WTC11 (cell line): ENCODE data around the gene FGF12.

Source experiments
- ATF3 ChIP-seq: sonication (generic); formaldehyde crosslinking; conservative IDR thresholded peaks from 2 replicates; pipeline ENCODE4 v1.8.1; 2022; ENCODE audit warnings: mild to moderate bottlenecking, missing genetic modification reagents
- CBFB ChIP-seq: sonication (generic); formaldehyde crosslinking; IDR thresholded peaks from 2 replicates; pipeline ENCODE4 v1.8.1; 2022; ENCODE audit warnings: mild to moderate bottlenecking, low read depth, missing genetic modification reagents
- CREB1 ChIP-seq: sonication (generic); formaldehyde crosslinking; IDR thresholded peaks from 2 replicates; pipeline ENCODE4 v1.8.0; 2023; ENCODE audit warnings: mild to moderate bottlenecking, missing genetic modification reagents
- CTCF ChIP-seq: fragments of 200-600 bp; IDR thresholded peaks from 2 replicates; pipeline ENCODE4 v1.8.0; 2022; ENCODE audit warnings: antibody characterized with exemption
- FOXJ3 ChIP-seq: sonication (generic); formaldehyde crosslinking; IDR thresholded peaks from 2 replicates; pipeline ENCODE4 v1.9.0; 2021; ENCODE audit warnings: missing genetic modification reagents, mild to moderate bottlenecking, borderline replicate concordance
- IRF2 ChIP-seq: sonication (generic); formaldehyde crosslinking; IDR thresholded peaks from 2 replicates; pipeline ENCODE4 v1.8.0; 2022; ENCODE audit warnings: low read depth, missing genetic modification reagents, borderline replicate concordance
- MAX ChIP-seq: sonication (generic); formaldehyde crosslinking; IDR thresholded peaks from 2 replicates; pipeline ENCODE4 v1.8.0; 2022; ENCODE audit warnings: mild to moderate bottlenecking, missing genetic modification reagents
- NFYB ChIP-seq: sonication (generic); formaldehyde crosslinking; conservative IDR thresholded peaks from 2 replicates; pipeline ENCODE4 v1.8.0; 2022; ENCODE audit warnings: low read depth, missing genetic modification reagents
- RELA ChIP-seq: sonication (generic); formaldehyde crosslinking; IDR thresholded peaks from 2 replicates; pipeline ENCODE4 v1.8.1; 2022; ENCODE audit warnings: missing genetic modification reagents, mild to moderate bottlenecking, borderline replicate concordance
- ZMAT4 ChIP-seq: fragments of 250-450 bp; sonication (Bioruptor Pico); IDR thresholded peaks from 2 replicates; pipeline ENCODE4 v1.9.0; 2021; ENCODE audit warnings: mild to moderate bottlenecking
- TF ChIP-seq, protein P1 (sequence below): sonication (generic); formaldehyde crosslinking; IDR thresholded peaks from 2 replicates; pipeline ENCODE4 v1.8.0; 2023; ENCODE audit warnings: missing genetic modification reagents

DNA sequence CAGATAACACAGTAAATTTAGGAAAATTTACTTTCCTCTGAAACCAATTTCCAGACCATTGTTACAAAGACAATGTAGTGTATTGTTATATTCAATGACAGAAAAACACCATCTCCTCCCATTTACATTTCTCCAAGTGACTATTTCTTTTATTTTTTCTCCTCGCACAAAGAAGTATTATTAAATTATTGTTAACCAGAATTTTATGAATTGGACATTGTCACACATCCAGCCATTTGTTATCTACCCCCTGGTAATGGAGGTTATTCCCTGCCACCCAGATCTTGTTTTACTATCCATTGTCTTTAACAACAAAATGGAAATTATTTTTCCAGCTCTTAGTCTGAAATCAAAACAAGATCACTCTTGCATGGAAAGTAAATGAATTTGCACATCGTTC, 511.3 kb downstream of the FGF12 start:
- TF ChIP-seq MAX (no peak), CREB1 (CRISPR knock-in tag) (no peak), CTCF (no peak), CBFB (CRISPR knock-in tag) (no peak), IRF2 (CRISPR knock-in tag) (no peak), RELA (CRISPR knock-in tag) (no peak), ATF3 (CRISPR knock-in tag) (no peak), NFYB (CRISPR knock-in tag) (no peak), FOXJ3 (no peak), ZMAT4 (CRISPR knock-in tag) (no peak)
- TF ChIP-seq, protein P1, sequence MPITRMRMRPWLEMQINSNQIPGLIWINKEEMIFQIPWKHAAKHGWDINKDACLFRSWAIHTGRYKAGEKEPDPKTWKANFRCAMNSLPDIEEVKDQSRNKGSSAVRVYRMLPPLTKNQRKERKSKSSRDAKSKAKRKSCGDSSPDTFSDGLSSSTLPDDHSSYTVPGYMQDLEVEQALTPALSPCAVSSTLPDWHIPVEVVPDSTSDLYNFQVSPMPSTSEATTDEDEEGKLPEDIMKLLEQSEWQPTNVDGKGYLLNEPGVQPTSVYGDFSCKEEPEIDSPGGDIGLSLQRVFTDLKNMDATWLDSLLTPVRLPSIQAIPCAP, result no peak
